ENCODE measurements around the gene EML2.

Gene EML2

DNA sequence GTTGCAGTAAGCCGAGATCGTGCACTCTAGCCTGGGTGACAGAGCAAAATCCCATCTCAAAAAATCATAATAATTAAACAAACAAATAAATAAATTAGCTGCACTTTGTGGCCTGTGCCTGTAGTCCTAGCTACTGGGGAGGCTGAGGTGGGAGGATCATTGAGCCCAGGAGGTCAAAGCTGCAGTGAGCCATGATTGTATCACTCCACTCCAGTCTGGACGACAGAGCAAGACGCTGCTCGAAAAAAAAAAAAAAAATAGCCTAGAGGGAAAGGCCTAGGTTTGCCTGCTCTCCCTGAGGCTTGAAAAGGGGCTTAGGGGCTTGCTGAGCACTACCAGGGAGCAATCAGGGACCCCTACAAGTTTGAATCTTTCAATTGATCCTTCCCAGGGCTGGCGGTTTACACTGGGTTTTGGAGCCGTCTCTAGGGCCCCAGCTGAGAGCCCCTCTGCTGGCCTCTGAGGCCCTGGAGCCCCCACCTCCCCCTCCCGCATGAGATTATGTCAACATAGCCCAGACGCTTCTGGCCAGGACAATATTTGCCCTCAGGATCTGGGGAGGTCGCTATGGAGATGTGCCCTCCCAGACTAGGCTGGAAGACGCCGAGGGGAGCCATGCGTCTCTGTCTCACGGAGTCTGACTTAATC, 18.4 kb upstream of the EML2 start:
- ATAC-seq (ENCODE audit: insufficient read depth, low read depth) (no peak), DNase-seq (no peak)
- H3K9me3 ChIP-seq (ENCODE audit: insufficient read depth, low read length, severe bottlenecking): no peaks in the 10 kb centered on the region
- H3K27ac ChIP-seq (ENCODE audit: low read length): no peak overlapping the region
- no peak overlapping the region for H3K9ac ChIP-seq (ENCODE audit: low read depth, low read length)
- H2AFZ ChIP-seq (ENCODE audit: low read depth, low read length): no peak overlapping the region
- no peak overlapping the region for H3K4me3 ChIP-seq (ENCODE audit: low read depth in 1 of 2, low read length in 2 of 2)
- H3K27me3 ChIP-seq (ENCODE audit: insufficient read depth, low read length, poor library complexity): peaks cover 9% of the 10 kb centered on the region
- H3K4me2 ChIP-seq (ENCODE audit: insufficient read depth, low read length): no peak overlapping the region
- H3K79me2 ChIP-seq (ENCODE audit: insufficient read depth, low read length): no peaks in the 10 kb centered on the region
- H4K20me1 ChIP-seq (ENCODE audit: insufficient read depth, low read length): no peaks in the 10 kb centered on the region
- H3K4me1 ChIP-seq (ENCODE audit: insufficient read depth, low read length): no peaks in the 10 kb centered on the region
- TF ChIP-seq, protein P1, sequence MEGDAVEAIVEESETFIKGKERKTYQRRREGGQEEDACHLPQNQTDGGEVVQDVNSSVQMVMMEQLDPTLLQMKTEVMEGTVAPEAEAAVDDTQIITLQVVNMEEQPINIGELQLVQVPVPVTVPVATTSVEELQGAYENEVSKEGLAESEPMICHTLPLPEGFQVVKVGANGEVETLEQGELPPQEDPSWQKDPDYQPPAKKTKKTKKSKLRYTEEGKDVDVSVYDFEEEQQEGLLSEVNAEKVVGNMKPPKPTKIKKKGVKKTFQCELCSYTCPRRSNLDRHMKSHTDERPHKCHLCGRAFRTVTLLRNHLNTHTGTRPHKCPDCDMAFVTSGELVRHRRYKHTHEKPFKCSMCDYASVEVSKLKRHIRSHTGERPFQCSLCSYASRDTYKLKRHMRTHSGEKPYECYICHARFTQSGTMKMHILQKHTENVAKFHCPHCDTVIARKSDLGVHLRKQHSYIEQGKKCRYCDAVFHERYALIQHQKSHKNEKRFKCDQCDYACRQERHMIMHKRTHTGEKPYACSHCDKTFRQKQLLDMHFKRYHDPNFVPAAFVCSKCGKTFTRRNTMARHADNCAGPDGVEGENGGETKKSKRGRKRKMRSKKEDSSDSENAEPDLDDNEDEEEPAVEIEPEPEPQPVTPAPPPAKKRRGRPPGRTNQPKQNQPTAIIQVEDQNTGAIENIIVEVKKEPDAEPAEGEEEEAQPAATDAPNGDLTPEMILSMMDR (IDR thresholded peaks at IDR 0.05; ENCODE audit: borderline replicate concordance, extremely low read depth, low read length, poor library complexity, severe bottlenecking): no peak
- TF ChIP-seq EZH2 (IDR thresholded peaks at IDR 0.05; ENCODE audit: borderline replicate concordance, low read depth, low read length, severe bottlenecking): no peak
- no peaks in the 10 kb centered on the region for H3K36me3 ChIP-seq (ENCODE audit: insufficient read depth, low read length)

DNA sequence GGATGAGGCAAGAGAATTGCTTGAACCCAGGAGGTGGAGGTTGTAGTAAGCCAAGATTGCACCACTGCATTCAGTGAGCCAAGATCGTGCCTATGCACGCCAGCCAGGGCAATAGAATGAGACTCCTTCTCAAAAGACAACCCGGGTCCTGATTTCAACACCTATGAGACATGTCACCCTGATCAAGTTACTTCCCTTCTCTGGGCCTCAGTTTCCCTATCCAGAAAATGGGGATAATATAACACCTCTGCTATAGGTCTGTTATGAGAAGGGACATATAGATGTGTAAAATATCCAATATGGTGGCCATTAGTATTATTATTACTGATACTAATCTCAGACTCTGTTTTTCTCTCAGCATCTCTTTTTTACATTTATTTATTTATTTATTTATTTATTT, 15.9 kb upstream of the EML2 start:
- ATAC-seq (ENCODE audit: insufficient read depth, low read depth) (no peak), DNase-seq (no peak)
- Histone ChIP-seq H3K36me3 (ENCODE audit: insufficient read depth, low read length) (no peaks in the 10 kb centered on the region), H2AFZ (ENCODE audit: low read depth, low read length) (no peak overlapping the region), H3K9me3 (ENCODE audit: insufficient read depth, low read length, severe bottlenecking) (no peaks in the 10 kb centered on the region), H4K20me1 (ENCODE audit: insufficient read depth, low read length) (no peaks in the 10 kb centered on the region), H3K9ac (ENCODE audit: low read depth, low read length) (no peak overlapping the region), H3K4me1 (ENCODE audit: insufficient read depth, low read length) (no peaks in the 10 kb centered on the region), H3K27me3 (ENCODE audit: insufficient read depth, low read length, poor library complexity) (no peaks in the 10 kb centered on the region), H3K4me3 (ENCODE audit: low read depth in 1 of 2, low read length in 2 of 2) (no peak overlapping the region), H3K4me2 (ENCODE audit: insufficient read depth, low read length) (no peak overlapping the region), H3K27ac (ENCODE audit: low read length) (no peak overlapping the region), H3K79me2 (ENCODE audit: insufficient read depth, low read length) (no peaks in the 10 kb centered on the region)
- TF ChIP-seq EZH2 (IDR thresholded peaks at IDR 0.05; ENCODE audit: borderline replicate concordance, low read depth, low read length, severe bottlenecking): no peak
- TF ChIP-seq, protein P1 (IDR thresholded peaks at IDR 0.05; ENCODE audit: borderline replicate concordance, extremely low read depth, low read length, poor library complexity, severe bottlenecking): no peak

DNA sequence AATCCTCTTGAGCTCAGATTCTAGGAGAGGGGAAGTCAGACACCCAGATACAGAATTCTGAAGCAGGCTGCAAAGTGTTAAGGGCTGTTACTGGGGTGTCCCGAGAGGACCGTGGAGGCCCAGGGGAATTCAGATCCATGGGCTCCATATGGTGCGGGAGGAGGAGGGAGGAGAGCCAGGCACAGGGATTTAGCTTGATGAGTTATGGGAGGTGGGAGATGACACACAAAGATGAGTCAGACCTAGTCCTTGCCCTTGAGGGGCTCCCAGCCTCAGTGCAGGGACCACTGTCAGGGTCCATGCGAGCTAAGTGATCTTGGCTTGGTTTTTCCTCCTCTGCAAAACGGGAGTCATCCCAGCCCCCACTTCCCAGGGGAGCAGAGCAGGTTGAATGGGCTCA, 14.4 kb upstream of the EML2 start:
- H3K9ac ChIP-seq (ENCODE audit: low read depth, low read length): no peak overlapping the region

More for the DNA sequence above, 14.4 kb upstream of the EML2 start:
- Histone ChIP-seq H3K36me3 (ENCODE audit: insufficient read depth, low read length) (no peaks in the 10 kb centered on the region), H3K27ac (ENCODE audit: low read length) (no peak overlapping the region), H3K79me2 (ENCODE audit: insufficient read depth, low read length) (no peaks in the 10 kb centered on the region), H3K4me3 (ENCODE audit: low read depth in 1 of 2, low read length in 2 of 2) (no peak overlapping the region), H4K20me1 (ENCODE audit: insufficient read depth, low read length) (no peaks in the 10 kb centered on the region), H2AFZ (ENCODE audit: low read depth, low read length) (no peak overlapping the region), H3K27me3 (ENCODE audit: insufficient read depth, low read length, poor library complexity) (no peaks in the 10 kb centered on the region), H3K4me2 (ENCODE audit: insufficient read depth, low read length) (no peak overlapping the region), H3K9me3 (ENCODE audit: insufficient read depth, low read length, severe bottlenecking) (no peaks in the 10 kb centered on the region), H3K4me1 (ENCODE audit: insufficient read depth, low read length) (no peaks in the 10 kb centered on the region)
- no peak for DNase-seq
- TF ChIP-seq, protein P1 (IDR thresholded peaks at IDR 0.05; ENCODE audit: borderline replicate concordance, extremely low read depth, low read length, poor library complexity, severe bottlenecking): no peak
- no peak for TF ChIP-seq EZH2 (IDR thresholded peaks at IDR 0.05; ENCODE audit: borderline replicate concordance, low read depth, low read length, severe bottlenecking)
- no peak for ATAC-seq (ENCODE audit: insufficient read depth, low read depth)
